Ammon's horn (tissue), 1 donor: ENCODE data around the gene RAB3C.
A peak's percentile ranks its signal among the peaks of the same experiment; 100 is the strongest.
"Not testable (repeated sequence)": the region's sequence is repeated elsewhere in the genome, so short reads cannot be mapped to it uniquely, and the experiment has no call there.

Source experiments
- DNase-seq: peaks from one replicate; pipeline ENCODE4 v3.0.0-alpha.2; 2016; ENCODE audit warnings: low spot score

The RAB3C gene

DNA sequence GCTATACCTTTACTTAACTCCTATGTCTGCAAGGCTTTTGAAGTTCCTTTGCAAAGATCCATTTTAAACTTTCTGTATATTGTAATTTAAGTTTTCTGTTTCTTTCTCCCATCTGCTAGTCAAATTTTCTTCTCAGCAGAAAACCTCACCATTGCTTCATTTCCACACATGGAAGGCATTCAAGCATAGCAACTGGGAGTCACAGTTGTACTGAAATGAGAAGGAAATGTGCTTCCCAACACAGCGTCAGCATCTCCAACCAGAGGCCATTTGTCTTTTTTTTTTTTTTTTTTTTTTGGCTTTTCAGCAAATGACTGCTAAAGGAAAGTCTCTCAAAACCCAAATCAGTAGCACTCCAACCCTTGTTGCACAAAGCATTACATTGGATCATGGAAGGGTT, 92.5 kb downstream of the RAB3C start:
- peak; percentile 33 for DNase-seq

- DNase-seq: no peak
Observed at GRCh38 chr5:58677650-58678049, 94.8 kb downstream of the RAB3C start.

DNA sequence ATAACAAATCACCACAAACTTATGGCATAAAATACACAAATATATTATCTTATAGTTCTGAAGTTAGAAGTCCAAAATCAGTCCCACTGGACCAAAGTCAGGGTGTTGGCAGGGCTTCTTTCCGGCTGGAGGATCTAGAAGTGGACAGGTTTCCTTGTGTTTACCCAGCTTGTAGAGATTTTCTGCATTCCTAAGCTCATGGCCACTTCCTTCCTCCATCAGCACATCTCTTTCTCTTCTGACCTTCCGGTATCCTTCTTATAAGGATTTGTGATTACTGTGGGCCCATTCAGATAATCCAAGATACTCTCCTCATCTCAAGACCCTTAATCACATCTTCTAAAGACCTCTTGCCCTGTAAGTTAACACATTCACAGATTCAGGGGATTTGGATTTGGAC, 97.6 kb downstream of the RAB3C start:
- no peak for DNase-seq

DNA sequence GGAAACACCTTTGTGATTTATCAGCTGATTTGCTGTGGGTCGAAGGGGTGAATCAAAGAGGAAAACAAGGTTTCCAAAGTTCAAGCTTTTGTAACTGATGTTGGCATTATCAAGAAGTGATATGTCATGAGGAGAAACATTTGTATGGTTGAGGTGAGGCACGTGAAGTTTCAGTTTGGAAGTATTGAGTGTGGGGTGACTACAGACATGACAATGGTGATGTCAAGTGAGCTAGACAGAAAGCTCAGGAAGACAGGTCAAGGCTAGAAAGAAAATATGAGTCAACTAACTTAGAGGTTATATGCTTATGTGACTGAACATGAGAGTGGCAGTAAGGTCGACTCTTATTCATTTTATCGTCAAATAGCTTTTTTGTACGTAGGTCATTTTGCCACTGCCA, 99.1 kb downstream of the RAB3C start:
- no peak for DNase-seq

GRCh38 chr5:58683567-58683966, 100.7 kb downstream of the RAB3C start:
- no peak for DNase-seq

DNA sequence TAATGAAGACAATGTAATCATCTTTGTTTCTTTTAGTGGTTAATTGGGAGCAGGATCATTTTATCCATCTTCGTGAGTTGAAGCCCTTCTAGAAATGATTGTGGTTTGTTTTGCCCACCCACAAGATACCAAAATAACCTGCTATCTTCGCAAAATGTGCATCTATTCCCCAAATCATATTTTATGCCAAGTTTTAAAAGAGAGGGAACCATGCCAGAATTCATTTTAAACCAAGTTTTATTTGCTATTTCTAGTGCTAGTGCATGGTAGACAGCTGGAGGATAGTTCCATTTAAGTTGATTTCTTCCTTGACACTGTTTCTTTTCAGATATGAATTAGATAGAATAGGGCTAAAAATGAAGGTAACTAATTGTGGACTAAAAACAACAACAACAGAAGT, 104.2 kb downstream of the RAB3C start:
- DNase-seq: no peak

DNA sequence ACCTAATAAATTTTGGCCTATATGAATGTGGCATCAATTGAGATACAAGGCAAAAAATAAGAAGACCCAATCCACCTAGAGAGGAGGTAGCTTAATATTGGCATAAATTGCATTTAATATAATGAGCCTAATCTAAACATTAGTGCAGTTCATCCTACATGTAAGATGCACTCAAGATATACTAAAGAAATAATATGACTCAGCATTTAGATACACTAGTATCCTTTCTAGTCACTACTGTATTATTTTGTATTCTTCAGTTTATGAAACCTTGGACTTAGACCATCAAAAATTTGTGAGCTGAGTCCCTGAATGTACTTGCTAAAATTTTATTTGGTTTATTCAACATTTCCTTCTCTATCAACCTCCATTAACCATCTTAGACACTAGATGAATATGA, 104.7 kb downstream of the RAB3C start:
- no peak for DNase-seq

DNA sequence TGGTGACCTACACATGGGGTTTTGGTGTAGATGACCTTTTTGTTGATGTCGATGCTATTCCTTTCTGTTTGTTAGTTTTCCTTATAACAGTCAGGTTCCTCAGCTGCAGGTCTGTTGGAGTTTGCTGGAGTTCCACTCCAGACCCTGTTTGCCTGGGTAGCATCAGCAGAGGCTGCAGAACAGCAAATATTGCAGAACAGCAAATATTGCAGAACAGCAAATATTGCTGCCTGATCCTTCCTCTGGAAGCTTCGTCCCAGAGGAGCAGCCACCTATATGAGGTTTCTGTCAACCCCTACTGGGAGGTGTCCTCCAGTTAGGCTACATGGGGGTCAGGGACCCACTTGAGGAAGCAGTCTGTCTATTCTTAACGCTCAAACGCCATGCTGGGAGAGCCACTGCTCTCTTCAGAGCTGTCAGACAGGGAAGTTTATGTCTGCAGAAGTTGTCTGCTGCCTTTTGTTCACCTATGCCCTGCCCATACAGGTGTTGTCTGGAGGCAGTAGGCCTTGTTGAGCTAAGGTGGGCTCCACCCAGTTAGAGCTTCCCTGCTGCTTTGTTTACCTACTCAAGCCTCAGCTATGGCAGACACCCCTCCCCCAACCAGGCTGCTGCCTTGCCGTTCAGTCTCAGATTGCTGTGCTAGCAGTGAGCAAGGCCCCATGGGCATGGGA, 116.3 kb downstream of the RAB3C start:
- not testable (repeated sequence) for DNase-seq

GRCh38 chr5:58699762-58700118, 116.9 kb downstream of the RAB3C start:
- no peak for DNase-seq

- DNase-seq: no peak
Observed at GRCh38 chr5:58703925-58704555, 121.2 kb downstream of the RAB3C start.

DNA sequence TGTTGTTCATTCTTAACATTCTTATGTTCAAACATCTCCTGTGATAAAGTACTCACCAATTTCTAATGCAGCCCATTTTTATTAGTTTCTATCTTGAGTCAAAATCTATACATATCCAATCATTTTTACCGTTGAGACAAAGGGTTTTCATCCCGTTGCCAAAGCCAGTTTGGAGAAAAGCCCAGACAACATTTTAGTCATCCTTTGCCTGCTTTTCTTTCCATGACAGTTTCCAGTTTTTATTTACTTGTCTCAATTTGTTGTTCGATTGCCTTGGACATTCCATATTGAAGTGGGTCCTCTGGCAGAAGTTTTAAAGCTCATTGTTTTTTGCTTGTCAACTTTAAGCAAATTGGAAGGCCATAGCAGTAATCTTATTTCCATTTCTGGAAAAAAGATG, 123.9 kb downstream of the RAB3C start:
- DNase-seq: no peak

DNA sequence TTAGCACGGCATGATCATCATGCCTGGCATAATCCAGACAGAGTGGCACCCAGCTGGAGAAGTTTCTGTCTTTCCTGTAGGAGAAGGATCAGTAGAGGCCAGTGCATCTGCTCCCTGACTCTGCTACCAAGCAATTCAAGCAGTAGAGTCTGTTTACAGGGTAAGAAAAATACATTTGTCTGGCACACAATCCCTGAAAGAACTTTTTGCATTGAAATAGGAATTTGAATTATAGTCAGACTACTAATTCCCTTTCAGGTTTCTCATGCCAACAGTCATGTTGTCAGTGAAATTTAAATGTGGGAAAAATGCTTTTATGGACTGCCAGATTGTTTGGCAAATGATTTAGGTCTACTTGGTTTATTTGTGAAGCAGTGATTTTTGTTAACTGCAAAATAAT, 125.6 kb downstream of the RAB3C start:
- no peak for DNase-seq

DNA sequence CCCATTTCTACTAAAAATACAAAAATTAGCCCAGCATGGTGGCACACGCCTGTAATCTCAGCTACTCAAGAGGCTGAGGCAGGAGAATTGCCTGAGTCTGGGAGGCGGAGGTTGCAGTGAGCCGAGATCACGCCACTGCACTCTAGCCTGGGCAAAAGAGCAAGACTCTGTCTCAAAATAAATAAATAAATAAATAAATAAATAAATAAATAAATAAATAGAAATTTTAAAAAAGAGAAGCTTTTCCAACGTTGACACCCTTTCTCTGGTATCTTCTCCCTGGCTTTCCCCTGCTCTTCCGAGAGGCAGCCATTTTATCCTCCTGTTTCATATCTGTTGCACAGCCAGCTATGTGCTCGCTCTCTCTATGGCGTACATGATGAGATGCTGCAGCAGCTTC, 127.5 kb downstream of the RAB3C start:
- DNase-seq: not testable (repeated sequence)

DNA sequence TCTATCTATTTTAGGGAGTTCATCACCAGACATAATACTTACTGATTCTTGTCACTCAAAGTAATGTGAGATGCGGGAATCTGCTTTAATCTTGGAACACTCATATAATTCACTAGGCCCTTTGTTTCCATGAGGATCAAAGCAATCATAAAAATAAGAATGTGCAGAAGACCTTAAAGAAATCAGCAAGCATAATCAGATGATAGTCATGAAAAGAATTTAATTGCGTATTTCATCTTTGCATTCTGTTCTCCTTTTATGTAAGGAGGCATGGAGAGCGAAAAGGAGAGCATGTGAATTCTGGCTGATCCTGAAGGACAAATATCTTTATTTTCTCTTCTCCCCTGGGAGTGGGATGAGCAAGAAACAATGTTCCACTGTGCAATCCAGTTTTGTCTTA, 128.0 kb downstream of the RAB3C start:
- DNase-seq: no peak

GRCh38 chr5:58711965-58712364, 129.1 kb downstream of the RAB3C start:
- DNase-seq: no peak

GRCh38 chr5:58714046-58714445, 131.2 kb downstream of the RAB3C start:
- DNase-seq: no peak

GRCh38 chr5:58715997-58716656, 133.3 kb downstream of the RAB3C start:
- no peak for DNase-seq

DNA sequence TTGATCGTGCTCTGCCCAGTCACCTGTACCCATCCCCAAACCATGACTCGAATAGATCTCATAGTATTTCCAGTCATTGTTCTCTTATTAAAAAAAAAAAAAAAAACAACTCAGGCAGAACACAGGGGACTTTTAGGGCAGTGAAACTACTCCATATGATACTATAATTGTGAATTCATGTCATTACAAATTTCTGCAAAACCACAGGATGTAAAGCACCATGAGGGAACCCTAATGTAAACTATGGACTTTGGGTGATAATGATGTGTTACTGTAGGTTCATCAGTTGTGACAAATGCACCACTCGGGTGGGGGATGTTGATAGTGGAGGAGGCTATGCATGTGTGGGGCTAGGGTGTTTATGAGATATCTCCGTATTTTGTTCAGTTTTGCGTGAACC, 133.8 kb downstream of the RAB3C start:
- no peak for DNase-seq

DNA sequence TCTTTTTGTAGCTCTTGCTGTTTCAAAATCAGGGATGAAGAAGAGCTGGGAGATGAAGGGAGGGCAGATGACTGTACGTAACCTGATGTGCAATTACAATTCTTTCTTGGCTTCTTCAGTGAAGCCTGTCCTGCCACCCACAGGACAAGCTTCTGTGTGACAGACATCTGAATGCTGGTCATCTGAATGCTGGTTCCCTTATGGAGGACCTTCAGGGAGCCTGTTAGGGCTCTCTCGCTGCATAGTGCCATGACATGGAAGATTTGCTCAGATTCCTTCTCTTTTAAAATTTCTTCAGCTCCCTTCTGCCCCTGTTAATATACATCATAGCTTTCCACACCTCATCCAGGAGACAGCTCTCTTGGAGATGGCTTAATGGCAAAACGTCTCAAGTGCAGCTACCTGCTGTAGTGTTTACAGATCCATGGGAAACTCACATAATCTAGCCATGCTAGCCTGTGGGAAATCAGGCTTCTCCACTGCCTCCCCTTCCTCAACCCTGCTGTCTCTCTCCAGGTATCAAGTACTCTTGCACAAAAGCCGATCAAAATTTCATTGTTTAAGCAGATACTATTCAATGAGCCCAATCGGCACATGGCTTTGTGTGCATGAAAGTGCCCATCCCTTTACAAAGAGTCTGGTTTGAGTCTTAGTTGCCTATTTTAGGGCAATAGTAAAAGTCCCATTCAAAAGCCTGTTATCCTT, 134.6 kb downstream of the RAB3C start:
- DNase-seq: no peak

- DNase-seq: no peak
Observed at GRCh38 chr5:58718269-58718978, 135.5 kb downstream of the RAB3C start.

GRCh38 chr5:58722160-58722559, 139.3 kb downstream of the RAB3C start:
- no peak for DNase-seq

DNA sequence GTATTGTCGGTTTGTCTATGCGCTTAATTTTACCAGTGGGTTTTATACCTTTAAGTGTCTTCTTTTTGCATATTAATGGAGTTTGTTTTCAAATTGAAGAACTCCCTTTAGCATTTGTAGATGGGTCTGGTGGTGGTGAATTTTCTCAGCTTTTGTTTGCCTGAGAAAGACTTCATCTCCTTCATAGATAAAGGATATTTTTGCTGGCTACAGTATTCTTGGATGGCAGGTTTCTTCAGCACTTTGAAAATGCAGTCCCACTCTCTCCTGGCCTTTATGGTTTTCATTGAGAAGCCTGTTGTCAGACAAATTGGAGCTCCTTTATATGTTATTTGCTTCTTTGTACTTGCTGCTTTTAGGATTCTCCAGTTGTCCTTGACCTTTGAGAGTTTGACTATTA, 142.1 kb downstream of the RAB3C start:
- no peak for DNase-seq
